ENCODE measurements around the gene DSG1. TPM values are rescaled to one million over a fixed set of nuclear protein-coding genes. Genes with fewer than 3 reads are reported as not detected.
"Not testable (repeated sequence)": the region's sequence is repeated elsewhere in the genome, so short reads cannot be mapped to it uniquely, and the experiment has no call there.

DSG1 gene
- total RNA-seq, 1 experiment from 2014 or later, result not detected

GRCh38 chr18:31281437-31281836, 36.5 kb upstream of the DSG1 start:
- Histone ChIP-seq H3K4ac (ENCODE audit: low read depth, low read length) (no peak overlapping the region), H2BK20ac (ENCODE audit: low read depth, low read length, poor library complexity, severe bottlenecking) (no peak overlapping the region), H3K23ac (ENCODE audit: insufficient read length, low read depth, low read length) (no peak overlapping the region), H3K4me1 (ENCODE audit: insufficient read depth, low read length) (peaks cover 3% of the 10 kb centered on the region; the same call in 1 of the 2 replicates), H2AK5ac (ENCODE audit: insufficient read length, low read length) (no peak overlapping the region), H2AFZ (ENCODE audit: low read length) (no peak overlapping the region), H3K79me2 (ENCODE audit: insufficient read depth, low read length) (no peaks in the 10 kb centered on the region), H3K79me1 (ENCODE audit: insufficient read depth, low read depth, low read length, poor library complexity, severe bottlenecking) (no peaks in the 10 kb centered on the region), H3K56ac (ENCODE audit: insufficient read length, low read depth, low read length) (no peak overlapping the region), H2BK15ac (ENCODE audit: low read depth, low read length) (no peak overlapping the region), H4K91ac (ENCODE audit: insufficient read length, low read depth, low read length) (no peak overlapping the region), H2BK120ac (ENCODE audit: low read depth, low read length, poor library complexity, severe bottlenecking) (no peak overlapping the region), H3K18ac (ENCODE audit: insufficient read length, low read depth, low read length) (no peak overlapping the region), H3K23me2 (ENCODE audit: insufficient read length, low read depth, low read length, poor library complexity, severe bottlenecking) (no peaks in the 10 kb centered on the region), H3K9ac (ENCODE audit: extremely low read depth, insufficient read length, low read length) (no peak overlapping the region), H4K5ac (ENCODE audit: insufficient read length, low read depth, low read length) (no peak overlapping the region), H4K20me1 (ENCODE audit: control insufficient read depth, insufficient read depth, insufficient read length) (no peaks in the 10 kb centered on the region), H3K4me2 (ENCODE audit: insufficient read depth, insufficient read length, low read length) (no peak overlapping the region), H3T11ph (ENCODE audit: low read length) (no peak overlapping the region), H3K14ac (ENCODE audit: insufficient read depth, low read length) (no peak overlapping the region), H2BK12ac (ENCODE audit: insufficient read length, low read depth, low read length) (no peak overlapping the region), H4K8ac (replicated peaks; ENCODE audit: insufficient read length, low read depth, low read length) (no peak overlapping the region), H3K27ac (ENCODE audit: insufficient read length, low read depth, low read length) (no peak overlapping the region), H3K27me3 (ENCODE audit: insufficient read depth, low read length) (no peaks in the 10 kb centered on the region), H3K9me3 (ENCODE audit: control insufficient read depth, low read depth, low read length) (no peaks in the 10 kb centered on the region), H2BK5ac (ENCODE audit: insufficient read length, low read length) (no peak overlapping the region)
- Mint-ChIP-seq H3K9me3 (peaks cover 12 to 18% of the 10 kb centered on the region in 2 experiments), H3K27ac (no peak overlapping the region), H3K4me1 (peaks cover 7 to 10% of the 10 kb centered on the region in 2 experiments), H3K36me3 (ENCODE audit: insufficient read depth in 1 of 3, low read depth in 3 of 3) (peaks cover 13 to 21% (median 17%) of the 10 kb centered on the region in 3 experiments), H3K27me3 (ENCODE audit: low read depth) (no peaks in the 10 kb centered on the region), H3K4me3 (0 out of 5 replicates have a peak overlapping the region, but pooled peaks of 1 of the 2 experiments have one; percentile 4)
- no peak for DNase-seq
- no peak for TF ChIP-seq CTCF (conservative IDR thresholded peaks at IDR 0.05)

DNA sequence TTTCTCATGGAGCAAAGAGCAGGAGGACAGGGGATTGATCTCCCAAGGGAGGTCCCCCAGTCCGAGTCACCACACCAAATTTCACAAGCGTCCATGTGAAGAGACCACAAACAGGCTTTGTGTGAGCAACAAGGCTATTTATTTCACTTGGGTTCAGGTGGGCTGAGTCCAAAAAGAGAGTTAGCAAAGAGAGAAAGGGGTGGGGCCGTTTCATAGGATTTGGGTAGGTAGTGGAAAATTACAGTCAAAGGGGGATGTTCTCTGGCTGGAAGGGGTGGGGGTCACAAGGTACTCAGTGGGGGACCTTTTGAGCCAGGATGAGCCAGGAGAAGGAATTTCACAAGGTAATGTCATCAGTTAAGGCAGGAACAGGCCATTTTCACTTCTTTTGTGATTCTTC, 28.5 kb upstream of the DSG1 start:
- not testable (repeated sequence) for H2AFZ ChIP-seq (ENCODE audit: low read length); H3K9me3 ChIP-seq (ENCODE audit: control insufficient read depth, low read depth, low read length); H3K27ac Mint-ChIP-seq; H2BK12ac ChIP-seq (ENCODE audit: insufficient read length, low read depth, low read length); H3K4ac ChIP-seq (ENCODE audit: low read depth, low read length); H4K5ac ChIP-seq (ENCODE audit: insufficient read length, low read depth, low read length); H3K79me2 ChIP-seq (ENCODE audit: insufficient read depth, low read length); DNase-seq; H2BK120ac ChIP-seq (ENCODE audit: low read depth, low read length, poor library complexity, severe bottlenecking); H4K8ac ChIP-seq (replicated peaks; ENCODE audit: insufficient read length, low read depth, low read length); H2BK20ac ChIP-seq (ENCODE audit: low read depth, low read length, poor library complexity, severe bottlenecking); H3K23ac ChIP-seq (ENCODE audit: insufficient read length, low read depth, low read length); H3K56ac ChIP-seq (ENCODE audit: insufficient read length, low read depth, low read length); H3K79me1 ChIP-seq (ENCODE audit: insufficient read depth, low read depth, low read length, poor library complexity, severe bottlenecking); H3K9ac ChIP-seq (ENCODE audit: extremely low read depth, insufficient read length, low read length); H4K91ac ChIP-seq (ENCODE audit: insufficient read length, low read depth, low read length); H2AK5ac ChIP-seq (ENCODE audit: insufficient read length, low read length); H2BK15ac ChIP-seq (ENCODE audit: low read depth, low read length); H3K14ac ChIP-seq (ENCODE audit: insufficient read depth, low read length); H3K23me2 ChIP-seq (ENCODE audit: insufficient read length, low read depth, low read length, poor library complexity, severe bottlenecking); H3K4me1 ChIP-seq (ENCODE audit: insufficient read depth, low read length); H3K4me1 Mint-ChIP-seq; H2BK5ac ChIP-seq (ENCODE audit: insufficient read length, low read length); H3K4me2 ChIP-seq (ENCODE audit: insufficient read depth, insufficient read length, low read length); H4K20me1 ChIP-seq (ENCODE audit: control insufficient read depth, insufficient read depth, insufficient read length); H3K27me3 Mint-ChIP-seq (ENCODE audit: low read depth); H3K18ac ChIP-seq (ENCODE audit: insufficient read length, low read depth, low read length); H3T11ph ChIP-seq (ENCODE audit: low read length); H3K27me3 ChIP-seq (ENCODE audit: insufficient read depth, low read length); H3K27ac ChIP-seq (ENCODE audit: insufficient read length, low read depth, low read length); H3K4me3 Mint-ChIP-seq
- WGBS (ENCODE audit: extremely low coverage, insufficient read length, low lambda C conversion rate), result no CpG with 5 or more reads among the region's 3 CpGs
- Mint-ChIP-seq H3K9me3 (peaks cover 26 to 54% of the 10 kb centered on the region in 2 experiments), H3K36me3 (ENCODE audit: insufficient read depth in 1 of 3, low read depth in 3 of 3) (peaks cover 45 to 46% (median 45%) of the 10 kb centered on the region in 3 experiments)

Data from H9 (cell line).